Activated gamma-delta T cell treated with anti-CD3 and anti-CD28 coated beads, Interleukin-2, amount 50 U/mL, for 16 hours (primary cell): ENCODE data around the gene MATN1.

ENCODE experiments used
- DNase-seq: peaks from one replicate; pipeline ENCODE4 v3.0.0-alpha.2; 2020; ENCODE audit warnings: low read depth

Gene MATN1

DNA sequence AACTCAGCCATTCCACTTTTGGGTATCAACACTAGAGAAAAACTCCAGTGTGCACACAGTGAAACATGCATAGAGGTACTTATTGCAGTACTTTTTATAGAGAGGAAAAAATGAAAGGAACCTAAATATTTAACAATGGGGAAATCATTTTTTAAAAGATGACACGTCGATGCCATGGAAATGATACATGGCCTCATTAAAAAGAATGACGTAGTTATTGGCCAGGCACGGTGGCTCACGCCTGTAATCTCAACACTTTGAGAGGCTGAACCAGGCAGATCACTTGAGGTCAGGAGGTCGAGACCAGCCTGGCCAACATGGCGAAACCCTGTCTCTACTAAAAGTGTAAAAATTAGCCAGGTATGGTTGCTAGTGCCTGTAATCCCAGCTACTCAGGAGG lies 42.5 kb downstream of the MATN1 start:
- no peak for DNase-seq

DNA sequence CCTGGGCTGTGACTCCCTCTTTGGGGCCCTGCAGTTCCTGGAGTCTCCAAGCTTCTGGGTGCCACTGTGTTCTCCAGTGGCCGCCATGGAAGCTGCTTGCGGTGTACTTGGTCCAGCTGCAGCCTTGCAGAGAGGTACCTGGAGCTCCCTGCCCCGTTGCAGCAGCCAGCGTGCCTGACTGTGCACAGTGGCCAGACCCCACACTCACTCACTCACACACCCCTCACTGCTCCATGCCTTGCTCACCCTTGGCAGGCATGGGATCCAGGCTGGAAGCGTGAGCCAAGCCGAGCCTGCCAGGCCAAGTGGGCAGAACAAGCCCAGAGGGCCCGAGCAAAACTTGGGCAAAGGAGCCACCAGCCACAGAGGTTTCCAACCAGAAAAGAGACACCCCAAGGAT lies 43.0 kb downstream of the MATN1 start:
- no peak for DNase-seq

DNA sequence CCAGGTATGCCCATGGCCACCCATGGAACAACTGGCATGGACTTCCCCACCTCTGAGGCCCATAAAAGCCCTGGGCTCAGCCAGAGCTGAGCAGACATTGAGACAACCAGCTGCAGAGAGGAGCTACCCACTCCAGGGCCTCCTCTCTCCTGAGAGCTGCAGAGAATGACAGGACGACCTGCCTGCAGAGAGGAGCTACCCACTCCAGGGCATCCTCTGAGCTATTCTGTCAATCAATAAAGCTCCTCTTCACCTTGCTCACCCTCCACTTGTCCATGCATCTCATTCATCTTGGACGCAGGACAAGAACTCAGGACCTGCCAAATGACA lies 43.4 kb downstream of the MATN1 start:
- DNase-seq: no peak

DNA sequence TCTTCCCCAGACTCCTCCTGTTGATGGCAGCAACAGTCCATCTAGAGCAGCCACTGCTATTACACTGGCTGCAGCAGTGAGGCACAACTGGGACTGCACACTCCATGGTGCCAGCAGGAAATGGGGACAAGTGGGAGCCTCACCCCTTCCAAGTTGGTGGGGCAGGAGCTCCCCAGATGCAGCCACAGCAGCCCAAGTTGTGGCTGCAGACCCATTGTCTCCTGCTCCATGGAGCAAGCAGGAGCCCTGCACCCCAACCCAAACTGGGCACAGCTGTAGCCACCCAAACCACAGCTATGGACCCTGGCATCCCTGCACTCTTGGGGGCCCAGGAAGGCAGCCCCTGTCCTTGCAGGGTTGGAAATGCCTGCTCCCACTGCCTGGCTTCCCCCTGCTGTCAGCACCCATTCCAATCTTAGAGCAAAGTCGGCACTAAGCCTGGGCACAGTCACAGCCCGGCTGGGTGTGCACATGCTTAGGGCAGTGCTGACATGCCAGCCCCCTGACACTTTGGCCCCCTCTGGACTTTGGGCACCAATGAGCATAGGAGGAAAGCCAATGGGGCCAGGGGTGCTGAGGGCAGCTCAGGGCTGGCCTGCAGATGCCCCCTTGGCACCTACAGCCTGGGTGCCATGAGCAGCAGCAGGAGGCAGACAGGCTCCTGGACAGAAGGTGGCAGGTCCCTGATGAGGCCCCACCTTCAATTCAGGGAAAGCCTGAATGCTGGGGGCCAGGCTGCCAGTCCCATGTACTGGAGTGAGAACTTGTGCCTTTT lies 44.0 kb downstream of the MATN1 start:
- DNase-seq: no peak

DNA sequence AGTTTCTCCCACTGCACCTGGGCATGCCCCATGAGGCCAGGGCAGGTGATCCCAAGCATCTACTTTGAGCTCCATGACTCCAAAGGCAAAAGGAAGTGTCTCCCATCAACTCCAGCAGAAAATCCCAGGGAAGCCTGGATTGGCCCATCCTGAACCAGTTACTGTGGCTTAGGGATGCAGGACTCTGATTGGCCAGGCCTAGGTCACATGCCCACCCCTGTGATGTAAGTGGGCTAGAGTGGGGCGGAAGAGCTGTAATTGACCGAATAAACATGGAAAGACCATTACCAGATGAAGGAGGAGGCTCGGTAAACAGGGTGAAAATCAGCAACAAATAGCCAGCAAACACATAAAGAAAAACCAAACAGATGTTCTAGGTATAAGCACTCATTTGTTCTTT lies 45.2 kb downstream of the MATN1 start:
- DNase-seq: no peak

DNA sequence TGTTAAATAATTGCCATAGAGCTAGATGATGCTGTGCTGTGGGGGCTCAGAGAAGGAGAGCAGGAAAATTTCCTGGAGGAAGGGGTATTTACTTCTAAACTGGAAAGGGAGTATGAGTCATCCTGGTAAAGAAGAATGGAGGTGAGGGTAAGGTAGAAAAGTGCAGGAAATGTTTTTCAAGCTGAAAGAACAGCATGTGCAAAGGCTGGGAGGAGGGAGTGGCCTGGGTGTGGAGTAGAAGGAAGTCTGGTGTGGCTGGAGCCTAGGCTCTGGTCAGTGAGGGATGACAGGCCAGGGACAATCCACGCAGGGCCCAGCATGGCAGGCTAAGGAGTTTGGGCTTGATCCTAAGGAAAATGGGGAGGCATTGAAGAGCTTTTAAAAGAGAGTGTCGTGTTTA lies 45.9 kb downstream of the MATN1 start:
- DNase-seq: no peak

DNA sequence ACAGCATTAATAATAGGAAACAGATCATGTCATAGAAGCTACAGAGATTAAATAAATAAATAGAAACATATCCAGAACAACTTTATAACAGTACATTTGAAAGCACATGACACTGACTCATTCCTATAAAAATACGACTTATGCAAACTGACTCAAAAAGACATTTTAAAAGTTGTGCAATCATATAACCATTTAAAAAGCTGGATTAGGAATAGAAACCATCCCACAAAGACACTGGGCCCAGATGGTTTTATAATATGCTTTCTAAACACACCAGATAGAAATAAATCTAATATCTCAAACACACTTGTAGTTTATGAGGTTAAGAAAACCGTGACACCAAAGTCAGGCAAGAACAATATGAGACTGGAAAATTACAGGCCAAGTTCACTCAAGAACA lies 47.6 kb downstream of the MATN1 start:
- DNase-seq: no peak

DNA sequence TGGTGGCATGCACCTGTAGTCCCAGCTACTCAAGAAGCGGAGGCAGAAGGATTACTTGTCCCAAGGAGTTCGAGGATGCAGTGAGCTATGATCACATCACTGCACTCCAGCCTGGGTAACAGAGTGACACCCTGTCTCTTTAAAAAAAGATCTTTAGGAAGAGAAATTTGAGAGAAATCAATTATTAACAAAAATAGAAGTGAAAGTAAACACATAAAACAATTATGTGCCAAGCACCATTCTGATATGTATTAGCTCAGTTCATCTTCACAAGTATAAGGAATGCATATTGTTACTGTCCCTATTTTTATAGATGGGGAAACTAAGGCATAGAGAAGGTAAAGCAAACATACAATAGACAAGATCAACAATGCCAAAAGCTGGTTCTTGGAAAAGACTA lies 48.1 kb downstream of the MATN1 start:
- no peak for DNase-seq

DNA sequence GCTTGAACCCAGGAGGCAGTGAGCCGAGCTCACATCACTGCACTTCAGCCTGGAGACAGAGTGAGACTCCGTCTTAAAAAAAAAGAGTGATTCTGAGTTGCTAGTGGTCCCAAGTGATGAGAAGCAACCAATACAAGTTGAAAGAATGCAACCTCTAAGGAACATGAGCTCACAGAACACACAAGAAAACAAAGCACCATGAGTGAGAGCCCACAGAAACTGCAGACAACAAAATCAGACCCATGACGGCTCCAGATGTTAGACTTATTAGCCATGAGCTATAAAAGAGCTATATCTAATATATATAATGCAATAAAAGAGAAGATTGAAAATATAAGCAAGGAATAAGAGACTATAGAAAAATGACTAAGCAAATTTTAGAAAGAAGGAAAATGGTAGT lies 50.0 kb downstream of the MATN1 start:
- no peak for DNase-seq

DNA sequence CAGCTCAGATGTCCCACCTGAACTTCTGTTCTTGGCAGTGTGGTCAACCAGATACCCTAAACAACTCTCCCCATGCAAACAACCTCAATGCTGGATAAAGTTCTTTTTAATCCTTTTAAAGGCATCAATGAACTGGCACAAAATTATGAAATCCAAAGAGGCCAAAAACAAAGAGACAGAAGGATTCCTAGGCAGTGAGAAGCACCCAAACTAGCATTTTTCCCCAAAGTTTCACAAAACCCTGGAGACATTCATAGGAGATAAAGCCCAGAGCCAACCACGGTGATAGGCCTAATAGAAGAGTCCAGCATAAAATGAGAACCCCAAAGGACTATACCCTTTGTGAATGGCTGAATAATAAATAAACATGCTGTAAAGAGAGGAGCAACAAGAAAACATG lies 50.7 kb downstream of the MATN1 start:
- no peak for DNase-seq

DNA sequence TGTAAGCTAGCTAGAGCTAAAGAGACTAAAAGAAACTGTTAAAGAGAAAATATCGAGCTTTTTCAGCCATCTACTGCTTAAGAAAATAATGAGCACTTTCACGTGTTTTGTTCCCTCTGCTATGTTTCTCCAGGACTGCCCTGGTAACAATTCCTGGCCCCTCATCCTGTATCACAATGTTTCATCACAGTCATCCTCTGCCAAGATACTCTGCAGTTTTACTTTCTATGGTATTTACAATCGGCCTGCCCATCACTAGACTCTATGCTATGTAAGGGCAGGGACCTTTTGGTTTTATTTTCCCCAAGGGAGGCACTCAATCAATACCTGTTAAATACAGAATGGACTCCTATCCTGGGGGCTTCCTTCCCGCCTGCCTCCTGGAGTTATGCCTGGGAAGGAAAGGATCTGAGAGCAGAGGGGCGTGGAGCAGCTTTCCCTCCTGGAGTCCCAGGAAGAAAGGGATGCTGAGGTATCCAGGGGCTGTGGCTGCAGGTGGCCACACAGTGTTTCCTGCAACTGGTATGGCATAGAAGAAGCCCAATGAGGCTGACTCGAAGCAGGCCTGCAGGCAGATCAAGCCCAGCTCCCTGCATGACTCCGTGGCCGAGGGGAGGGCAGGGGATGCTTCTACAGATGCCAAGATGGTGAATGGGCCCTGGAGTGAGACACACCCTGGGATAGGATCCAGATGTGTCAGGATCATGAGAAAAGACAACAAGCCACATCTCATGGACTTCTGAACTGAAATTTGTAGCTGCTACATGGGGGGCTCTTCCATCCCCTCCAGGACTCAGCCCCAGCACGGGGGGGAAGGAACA lies 52.9 kb downstream of the MATN1 start:
- no peak for DNase-seq

DNA sequence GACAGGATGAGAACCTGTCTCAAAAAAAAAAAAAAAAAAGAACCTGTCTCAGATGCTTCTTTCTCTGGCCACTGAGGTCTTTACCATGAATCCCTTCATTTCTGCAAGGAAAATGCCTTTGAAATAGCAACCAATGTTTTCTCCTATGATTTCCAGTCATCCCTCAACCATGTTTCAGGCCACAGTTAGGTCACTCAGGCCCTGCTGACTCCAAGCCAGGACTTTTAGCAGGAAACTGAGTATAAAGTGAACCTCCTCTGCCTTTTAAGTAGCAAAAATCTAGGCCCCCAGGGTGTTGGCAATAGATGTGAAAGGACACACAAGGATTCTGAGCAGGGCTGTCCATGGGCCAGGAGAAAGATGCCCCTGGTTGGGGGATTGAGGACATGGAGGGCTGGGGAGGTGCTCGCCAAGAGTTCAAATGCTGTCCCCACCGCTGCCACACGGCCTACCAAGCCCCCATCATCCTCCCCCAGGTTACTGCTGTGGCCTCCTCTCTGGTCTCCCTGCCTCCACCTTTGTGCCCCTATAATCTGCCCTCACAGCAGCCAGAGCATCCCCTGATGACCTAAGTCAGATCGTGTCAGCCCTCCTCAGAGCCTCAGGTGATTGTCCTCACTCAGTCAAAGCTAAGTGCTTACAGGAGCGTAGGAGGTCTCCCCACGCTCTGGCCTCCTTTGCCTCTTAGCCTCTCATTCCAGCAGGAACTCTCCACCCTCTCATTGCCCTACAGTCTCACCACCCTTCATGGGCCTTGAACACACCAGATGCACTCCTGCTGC lies 54.6 kb downstream of the MATN1 start:
- no peak for DNase-seq

DNA sequence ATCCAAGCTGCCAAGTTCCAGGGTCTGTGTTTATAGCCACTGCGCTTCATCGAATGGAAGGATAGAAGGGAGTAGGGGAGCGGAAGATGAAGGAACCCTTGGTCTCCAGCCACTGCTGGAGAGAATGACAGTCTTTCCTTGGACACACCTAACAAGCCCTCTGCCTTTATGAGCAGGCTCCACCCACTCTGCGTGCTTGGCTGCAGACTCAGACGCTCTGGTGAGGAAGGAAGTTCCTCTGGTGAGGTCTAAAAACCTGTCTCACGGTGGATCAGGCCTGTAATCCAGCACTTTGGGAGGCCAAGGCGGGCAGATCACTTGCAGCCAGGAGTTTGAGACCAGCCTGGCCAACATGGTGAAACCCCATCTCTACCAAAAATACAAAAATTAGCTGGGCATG lies 55.4 kb downstream of the MATN1 start:
- no peak for DNase-seq

DNA sequence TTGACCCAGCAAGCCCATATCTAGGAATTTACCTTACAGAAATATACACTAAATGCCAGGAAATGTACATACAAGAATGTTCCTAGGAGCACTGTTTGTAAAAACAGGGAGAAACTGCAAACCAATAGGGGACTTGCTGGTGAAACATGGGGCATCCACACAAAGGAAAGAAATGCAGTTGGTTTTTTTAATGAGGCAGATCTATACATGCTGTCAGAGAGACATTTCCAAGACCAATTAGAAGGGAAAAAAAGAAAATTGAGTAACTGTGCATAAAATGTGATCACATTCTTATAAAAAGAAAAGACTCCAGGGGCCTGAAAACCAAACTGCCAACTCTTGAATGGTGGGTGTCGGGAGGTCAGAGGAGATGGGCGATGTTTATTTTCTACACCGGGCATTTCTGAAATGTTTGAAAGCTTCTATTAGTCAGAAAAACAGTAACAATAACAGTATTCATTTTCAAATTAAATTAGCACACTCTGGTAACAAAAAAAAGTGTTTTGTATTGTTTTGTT lies 56.6 kb downstream of the MATN1 start:
- no peak for DNase-seq

DNA sequence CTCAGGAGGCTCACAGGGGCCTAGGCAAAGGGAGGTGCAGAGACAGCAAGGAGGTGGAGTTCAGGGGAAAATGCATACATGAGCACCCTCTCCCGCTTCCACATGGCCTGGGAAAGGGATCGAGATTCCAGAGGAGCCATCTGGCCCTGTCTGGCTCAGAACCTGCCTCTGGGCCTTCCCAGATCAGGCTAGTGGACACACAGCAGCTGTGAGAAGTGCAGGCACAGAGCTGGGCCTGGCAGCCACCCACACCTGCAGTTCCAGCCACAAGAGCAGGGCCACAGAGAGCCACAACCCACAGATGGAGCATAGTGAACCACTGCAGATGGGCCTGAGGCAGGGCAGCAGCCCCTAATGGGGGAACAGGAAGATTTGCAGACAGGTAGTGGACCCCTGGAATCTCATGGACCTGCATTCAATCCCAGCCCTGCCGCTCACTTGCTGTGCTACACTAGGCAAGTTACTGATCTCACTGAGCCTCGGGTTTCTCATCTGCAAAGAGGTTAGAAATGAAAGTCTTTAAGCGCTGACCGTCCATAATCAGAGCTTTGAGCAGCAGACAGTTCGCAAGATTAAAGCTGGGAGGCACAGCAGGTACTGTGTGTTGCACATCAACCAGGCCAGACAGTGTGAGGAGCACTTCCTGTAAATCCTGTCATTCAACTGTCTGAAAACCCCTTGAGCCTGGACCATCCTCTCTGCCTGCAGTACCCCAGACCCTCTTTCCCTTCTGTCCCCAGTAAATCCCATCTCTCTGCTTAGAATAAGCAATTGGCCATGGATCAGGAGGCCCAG lies 58.0 kb downstream of the MATN1 start:
- DNase-seq: no peak

DNA sequence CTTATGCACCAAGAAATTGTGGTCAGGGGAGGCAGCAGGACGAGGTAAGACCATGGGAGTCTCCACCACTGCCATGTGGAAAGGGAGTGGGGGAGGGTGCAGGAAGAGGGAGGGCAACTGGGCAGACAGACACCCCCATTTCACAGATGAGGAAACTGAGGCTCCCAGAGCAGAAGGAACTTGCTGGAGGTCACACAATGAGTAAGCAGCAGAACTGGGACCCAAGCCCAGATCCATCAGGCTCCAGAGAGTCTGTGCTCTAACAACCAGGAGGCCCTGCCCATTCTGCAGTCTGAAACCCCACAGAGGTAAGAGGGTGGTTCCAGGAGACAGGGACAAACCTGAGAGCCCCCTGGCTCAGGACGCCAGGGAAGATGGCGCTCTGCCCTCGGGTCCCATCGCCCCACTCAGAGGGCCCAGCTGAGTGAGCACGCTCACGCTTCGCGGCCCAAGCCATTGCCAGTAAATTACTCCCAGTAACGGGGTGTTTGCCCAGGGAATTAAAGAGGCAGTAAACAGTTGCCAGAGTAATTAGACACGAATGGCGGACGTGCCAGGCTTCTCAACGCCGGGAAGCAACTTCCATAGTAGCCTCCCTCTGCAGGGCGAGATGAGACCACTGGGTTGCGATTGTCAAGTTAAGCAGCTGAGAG lies 59.2 kb downstream of the MATN1 start:
- no peak for DNase-seq

DNA sequence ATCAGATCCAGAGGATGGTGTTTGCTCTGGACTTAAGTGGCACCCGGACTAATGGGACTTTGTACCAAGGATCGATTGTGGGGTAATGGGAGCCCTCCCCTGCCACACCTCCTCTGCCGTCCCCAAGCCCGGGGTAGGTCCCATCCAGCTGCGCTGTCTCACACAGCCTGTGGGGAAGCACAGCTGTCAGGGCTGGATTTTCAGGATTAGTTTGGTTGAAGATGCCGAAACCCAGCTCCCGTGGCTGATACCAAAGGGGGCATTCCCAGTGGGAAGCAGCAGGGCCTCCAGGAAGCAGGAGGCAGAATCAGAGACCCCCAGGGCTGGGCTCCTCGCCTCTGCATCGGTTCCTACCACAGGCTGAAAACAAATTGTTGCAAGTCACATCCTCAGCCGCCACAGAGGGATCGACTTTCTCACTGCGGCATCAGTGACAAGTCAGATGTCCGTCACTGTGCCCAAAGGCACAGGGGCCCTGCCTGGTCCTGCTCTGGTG lies 59.7 kb downstream of the MATN1 start:
- no peak for DNase-seq

DNA sequence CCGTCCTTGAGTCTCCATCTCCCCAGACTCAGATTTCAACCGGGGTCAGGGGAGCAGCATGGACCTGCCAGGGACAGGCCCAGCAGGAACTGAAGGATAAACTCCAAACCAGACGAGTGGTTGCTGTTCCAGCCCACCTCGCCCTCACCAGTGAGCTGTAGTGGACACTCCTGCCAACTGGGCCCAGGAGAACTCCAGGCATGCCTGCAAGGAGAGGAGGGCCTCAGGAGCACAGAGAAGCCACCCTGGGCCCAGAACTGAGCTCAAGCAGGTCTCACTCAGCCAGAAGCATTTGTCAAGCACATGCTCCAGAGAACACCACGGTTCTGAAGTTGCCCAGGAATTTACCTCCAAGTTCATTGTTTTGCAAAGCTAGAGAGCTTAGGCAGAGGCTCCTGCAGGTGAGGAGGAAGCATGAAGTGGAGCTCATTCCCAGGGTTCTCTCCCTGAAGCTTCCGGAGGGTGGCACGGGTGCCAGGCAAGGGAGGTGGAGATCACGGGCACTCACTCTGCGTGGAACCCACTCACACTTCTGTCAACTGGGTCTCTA lies 61.0 kb downstream of the MATN1 start:
- no peak for DNase-seq

DNA sequence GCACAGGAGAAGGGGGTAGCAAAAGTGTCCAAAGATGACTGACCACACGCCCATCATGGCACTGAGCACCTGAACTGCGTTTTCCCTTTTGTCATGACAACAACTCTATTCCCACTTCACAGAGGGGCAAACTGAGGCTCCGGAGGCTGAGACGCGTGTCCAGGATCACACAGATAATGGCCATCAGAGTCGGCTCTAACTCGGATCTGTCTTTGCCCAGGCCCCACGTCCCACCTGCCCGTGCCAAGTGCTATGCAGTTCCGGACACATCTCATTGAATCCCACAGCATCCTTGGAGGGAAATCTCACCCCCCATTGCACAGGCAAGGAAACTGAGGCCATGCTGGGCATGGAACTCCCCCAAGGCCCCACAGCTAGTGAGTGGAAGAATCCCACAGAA lies 62.1 kb downstream of the MATN1 start:
- DNase-seq: no peak
